Sciatic nerve (tissue), 2 donors: ENCODE measurements around the gene CAPZA1. TPM values are rescaled to one million over a fixed set of nuclear protein-coding genes. Genes with fewer than 3 reads are reported as not detected.
A peak's percentile ranks its signal among the peaks of the same experiment; 100 is the strongest.
"Not testable (repeated sequence)": the region's sequence is repeated elsewhere in the genome, so short reads cannot be mapped to it uniquely, and the experiment has no call there.

Source experiments
- ATAC-seq: fragments of 200-7000 bp; cut with Tn5 transposase; one replicate; pipeline ENCODE4 v1.9.1; 2020; ENCODE audit warnings: mild to moderate bottlenecking, moderate library complexity
- DNase-seq: peaks from one replicate; pipeline ENCODE4 v3.0.0-alpha.2; 2020; ENCODE audit warnings: low spot score
- intact Hi-C: fragments of 100-400 bp; cut with DNase I; formaldehyde crosslinking; loops from one replicate; pipeline ENCODE4 v1.14.2; 2022
- total RNA-seq: library from RNA; stranded (reverse); fragmentation: NEBNext Ultra II Directional; extraction: Animal tissue kit (Norgen Biotek cat#: 25700); gene quantifications from one replicate; pipeline ENCODE4 v1.2.1, GENCODE V29; 2021
- donor health status: DM: no; HTN: no; CAD: no.
- donor health status: DM: no; HTN: no; CAD: no.

CAPZA1 gene
- total RNA-seq, 1 donor from 2014 or later = 108 TPM

GRCh38 chr1:112625696-112626095 is 6.1 kb downstream of the CAPZA1 start:
- intact Hi-C loops = no loop called here
- ATAC-seq = no peak
- no peak for DNase-seq

- no peak for ATAC-seq
- intact Hi-C loops = no loop called here
- no peak for DNase-seq
Observed at GRCh38 chr1:112626193-112626592, 6.6 kb downstream of the CAPZA1 start.

- intact Hi-C loops = no loop called here
- ATAC-seq = no peak
- no peak for DNase-seq
Observed at GRCh38 chr1:112626887-112627286, 7.3 kb downstream of the CAPZA1 start.

GRCh38 chr1:112628516-112628915 is 8.9 kb downstream of the CAPZA1 start:
- intact Hi-C loops = no loop called here
- DNase-seq = no peak
- no peak for ATAC-seq

- intact Hi-C loops = no loop called here
- ATAC-seq = no peak
- no peak for DNase-seq
Observed at GRCh38 chr1:112629256-112629655, 9.6 kb downstream of the CAPZA1 start.

GRCh38 chr1:112633628-112634027 is 14.0 kb downstream of the CAPZA1 start:
- ATAC-seq = no peak
- intact Hi-C loops = no loop called here
- no peak for DNase-seq

- intact Hi-C loops = no loop called here
- DNase-seq (no peak), ATAC-seq (no peak)
Observed at GRCh38 chr1:112634367-112634766, 14.7 kb downstream of the CAPZA1 start.

- intact Hi-C loops = no loop called here
- ATAC-seq (no peak), DNase-seq (no peak)
Observed at GRCh38 chr1:112636056-112636455, 16.4 kb downstream of the CAPZA1 start.

GRCh38 chr1:112636597-112637253 is 17.1 kb downstream of the CAPZA1 start:
- ATAC-seq = no peak
- no peak for DNase-seq
- intact Hi-C loops = no loop called here

- intact Hi-C loops = no loop called here
- no peak for DNase-seq
- ATAC-seq = no peak
Observed at GRCh38 chr1:112637254-112638109, 17.9 kb downstream of the CAPZA1 start.

GRCh38 chr1:112638110-112638428 is 18.4 kb downstream of the CAPZA1 start:
- DNase-seq = no peak
- no peak for ATAC-seq
- intact Hi-C loops = no loop called here

- ATAC-seq, intact Hi-C loops, DNase-seq: not testable (repeated sequence)
Observed at GRCh38 chr1:112640437-112640836, 20.8 kb downstream of the CAPZA1 start.

- intact Hi-C loops = no loop called here
- ATAC-seq (no peak), DNase-seq (no peak)
Observed at GRCh38 chr1:112643080-112643479, 23.4 kb downstream of the CAPZA1 start.

GRCh38 chr1:112646225-112646624 is 26.6 kb downstream of the CAPZA1 start:
- ATAC-seq = no peak
- DNase-seq = no peak
- intact Hi-C loops = no loop called here

- intact Hi-C loops = no loop called here
- ATAC-seq = no peak
- DNase-seq = no peak
Observed at GRCh38 chr1:112651205-112651604, 31.6 kb downstream of the CAPZA1 start.

- intact Hi-C loops = no loop called here
- no peak for ATAC-seq
Observed at GRCh38 chr1:112665857-112666256, 46.2 kb downstream of the CAPZA1 start.

GRCh38 chr1:112666946-112667345 is 47.3 kb downstream of the CAPZA1 start:
- DNase-seq (no peak), ATAC-seq (no peak)
- intact Hi-C loops = no loop called here

More at GRCh38 chr1:112665857-112666256, 46.2 kb downstream of the CAPZA1 start:
- no peak for DNase-seq

GRCh38 chr1:112672009-112672408 is 52.4 kb downstream of the CAPZA1 start:
- DNase-seq (no peak), ATAC-seq (no peak)
- intact Hi-C loops = no loop called here

- intact Hi-C loops = no loop called here
- ATAC-seq (no peak), DNase-seq (no peak)
Observed at GRCh38 chr1:112672842-112673241, 53.2 kb downstream of the CAPZA1 start.

- intact Hi-C loops = no loop called here
- DNase-seq (no peak), ATAC-seq (peak; percentile 77)
Observed at GRCh38 chr1:112673592-112674439, 54.2 kb downstream of the CAPZA1 start.
